Ishikawa (cell line): ENCODE measurements around the gene FXYD3.

ENCODE experiments used
- CEBPB ChIP-seq: IDR thresholded peaks from 2 replicates; pipeline ENCODE4 v1.6.1; 2012
- CREB1 ChIP-seq: IDR thresholded peaks from 2 replicates; pipeline ENCODE4 v1.6.1; 2012; ENCODE audit warnings: low read depth

GRCh38 chr19:35088131-35088913 is 27.3 kb upstream of the FXYD3 start:
- TF ChIP-seq CEBPB, result no peak
- TF ChIP-seq CREB1, result no peak
